Fibroblast of peridontal ligament (primary cell): ENCODE measurements around the gene CXCL1.
A peak's percentile ranks its signal among the peaks of the same experiment; 100 is the strongest.

Experiments
- DNase-seq: peaks from one replicate; pipeline ENCODE4 v3.0.0-alpha.2; 2010; ENCODE audit errors: extremely low read depth

Gene CXCL1

DNA sequence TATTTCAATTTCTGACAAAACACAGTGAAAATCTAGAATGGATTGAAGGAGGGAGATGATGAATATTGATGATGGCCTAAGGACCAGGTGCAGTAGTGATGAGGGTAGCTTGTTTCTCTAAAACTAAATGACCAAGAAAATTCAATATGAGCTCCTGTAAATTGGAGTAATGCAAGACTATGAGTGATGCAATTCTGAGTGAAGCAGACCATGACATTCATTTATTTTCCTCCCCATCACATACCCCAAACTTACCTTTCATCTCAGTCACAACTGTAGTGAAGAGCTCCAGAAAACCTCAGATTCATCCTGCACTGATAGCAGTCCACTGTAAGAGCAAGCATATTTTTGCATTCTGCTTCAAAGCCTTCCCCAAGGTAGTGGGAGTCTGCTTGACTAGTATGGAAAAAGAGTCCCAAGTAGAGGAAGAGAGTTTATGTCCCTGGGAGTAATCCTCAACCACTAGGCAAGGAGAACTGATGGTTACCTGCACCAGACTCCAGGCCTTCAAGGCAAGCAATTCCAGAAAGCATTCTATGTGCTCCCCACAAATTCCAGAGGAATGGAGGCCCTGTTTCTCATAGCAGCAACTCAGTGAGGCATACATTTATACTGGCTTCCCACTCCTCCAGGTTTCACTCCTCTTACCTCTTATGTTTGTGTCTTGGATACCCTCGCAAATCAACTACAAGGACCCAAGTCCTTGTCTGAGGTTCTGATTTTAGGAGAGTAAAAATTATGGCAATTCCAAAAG is 47.2 kb downstream of the CXCL1 start:
- no peak for DNase-seq

DNA sequence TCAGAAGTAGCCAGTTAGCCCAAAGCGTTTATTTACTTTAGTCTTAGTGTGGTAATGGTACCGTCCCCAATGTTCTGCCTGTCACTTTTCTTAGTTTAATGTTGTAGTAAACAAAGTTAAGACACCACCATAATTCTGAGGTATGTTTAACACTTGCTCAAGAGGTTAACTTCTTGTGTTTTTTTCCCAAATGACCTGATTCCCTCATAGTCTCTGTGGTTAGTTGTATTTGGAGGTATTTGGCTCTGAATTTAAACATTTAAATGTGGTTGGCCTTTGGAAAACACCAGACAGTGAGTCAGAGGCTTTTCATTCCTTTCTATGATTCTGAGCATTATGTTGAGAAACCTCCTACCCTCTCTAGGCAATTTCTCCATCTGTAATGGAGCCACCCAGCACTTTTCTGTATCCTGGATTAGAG is 47.9 kb downstream of the CXCL1 start:
- DNase-seq = peak; percentile 98

DNA sequence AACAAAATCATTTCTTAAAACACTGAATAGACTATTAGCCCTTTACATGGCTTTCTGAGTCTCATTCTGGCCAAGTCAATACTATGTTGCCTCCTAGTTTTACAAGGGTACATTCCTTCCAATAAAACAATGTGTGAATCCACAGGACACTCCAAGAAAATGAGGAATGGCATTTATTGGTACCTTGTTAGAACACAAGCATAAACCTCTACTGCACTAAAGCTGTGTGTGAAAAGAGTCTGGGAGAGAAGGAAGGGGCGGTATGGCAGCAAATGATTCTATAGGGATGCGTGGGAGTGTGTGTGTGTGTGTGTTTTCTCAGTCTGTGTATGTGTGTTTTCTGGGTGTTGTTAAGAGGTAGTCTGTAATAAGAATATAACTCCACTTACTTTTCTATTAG is 48.9 kb downstream of the CXCL1 start:
- no peak for DNase-seq

DNA sequence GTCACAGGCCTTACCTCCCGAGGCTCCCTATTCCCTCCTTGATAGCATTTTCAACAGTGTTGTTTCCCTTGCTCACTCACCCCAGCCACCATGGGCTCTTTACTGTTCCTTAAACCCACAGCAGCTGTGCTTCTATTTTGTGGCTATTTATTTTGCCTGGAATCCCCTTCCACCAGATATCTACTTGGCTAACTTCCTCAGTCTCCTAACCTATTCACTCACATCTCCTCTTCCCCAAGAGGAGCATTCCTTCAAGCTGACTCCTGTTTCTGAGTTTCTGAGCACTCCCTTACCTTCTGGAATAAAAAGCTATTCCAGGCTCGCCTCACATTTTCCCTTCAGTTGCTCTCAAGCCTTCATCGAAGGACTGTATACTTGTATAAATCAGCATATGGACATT is 50.5 kb downstream of the CXCL1 start:
- DNase-seq = no peak
